Activated naive CD8-positive, alpha-beta T cell treated with anti-CD3 and anti-CD28 coated beads, Interleukin-2, amount 10 ng/mL, durations not matched to agents 7 days and 5 days (primary cell): ENCODE data around the gene LCE3B. TPM values are rescaled to one million over a fixed set of nuclear protein-coding genes. Genes with fewer than 3 reads are reported as not detected.

ENCODE experiments used
- ATAC-seq: fragments of 150-1000 bp; cut with Tn5 transposase; one replicate; pipeline ENCODE4 v1.10.0; 2021; ENCODE audit warnings: low read depth, moderate library complexity
- POLR2A ChIA-PET: fragments of 350-600 bp; sonication (Branson Sonifier 250); formaldehyde crosslinking; loops from one replicate; lab custom pipeline; 2021; ENCODE audit warnings: antibody characterized with exemption; lab: Charles Lee
- DNase-seq: peaks from one replicate; pipeline ENCODE4 v3.0.0; 2021
- H3K27ac Mint-ChIP-seq: one replicate; pipeline ENCODE4 v1.8.0; 2022; ENCODE audit warnings: mild to moderate bottlenecking, mixed read lengths
- H3K27me3 Mint-ChIP-seq: one replicate; pipeline ENCODE4 v1.8.0; 2022; ENCODE audit warnings: mild to moderate bottlenecking, moderate library complexity, mixed read lengths
- H3K36me3 Mint-ChIP-seq: one replicate; pipeline ENCODE4 v1.8.0; 2021; ENCODE audit warnings: mild to moderate bottlenecking, mixed read lengths
- H3K4me1 Mint-ChIP-seq: one replicate; pipeline ENCODE4 v1.8.0; 2021; ENCODE audit warnings: mixed read lengths
- H3K4me3 Mint-ChIP-seq: one replicate; pipeline ENCODE4 v1.8.0; 2022; ENCODE audit warnings: mild to moderate bottlenecking, moderate library complexity, mixed read lengths
- H3K9me3 Mint-ChIP-seq: one replicate; pipeline ENCODE4 v1.8.0; 2021; ENCODE audit warnings: mixed read lengths
- total RNA-seq, 2 experiments: library from RNA; stranded (reverse); gene quantifications; one replicate each; pipeline ENCODE4 v1.2.3, GENCODE V29; 2021

LCE3B gene
- total RNA-seq, 2 experiments from 2014 or later = not detected

DNA sequence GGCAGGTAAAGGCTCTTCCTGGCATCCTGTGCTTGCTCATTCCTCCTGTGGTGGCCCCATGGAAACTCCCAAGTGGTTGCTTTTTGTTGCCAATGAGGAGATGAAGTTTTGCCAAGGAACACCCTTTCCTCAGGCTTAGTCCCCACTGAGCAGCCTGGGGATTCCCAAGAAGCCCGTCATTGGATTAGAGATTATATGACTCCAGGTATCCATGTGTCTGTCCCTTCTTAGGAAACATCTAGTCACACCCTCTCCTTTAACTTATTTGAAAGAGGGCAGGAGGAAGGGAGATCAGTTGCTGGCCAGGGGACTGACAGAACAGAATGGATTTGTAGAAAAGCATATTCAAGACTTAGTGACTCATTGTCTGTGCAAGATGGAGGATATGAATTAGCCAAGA lies 13.1 kb downstream of the LCE3B start:
- no peaks in the 10 kb centered on the region for H3K36me3 Mint-ChIP-seq
- peaks cover 5% of the 10 kb centered on the region for H3K4me1 Mint-ChIP-seq
- ATAC-seq (no peak), DNase-seq (no peak)
- no peaks in the 10 kb centered on the region for H3K9me3 Mint-ChIP-seq
- no peak overlapping the region for H3K27ac Mint-ChIP-seq
- H3K4me3 Mint-ChIP-seq = no peak overlapping the region
- peaks cover 10% of the 10 kb centered on the region for H3K27me3 Mint-ChIP-seq
- POLR2A ChIA-PET = no interaction called here

DNA sequence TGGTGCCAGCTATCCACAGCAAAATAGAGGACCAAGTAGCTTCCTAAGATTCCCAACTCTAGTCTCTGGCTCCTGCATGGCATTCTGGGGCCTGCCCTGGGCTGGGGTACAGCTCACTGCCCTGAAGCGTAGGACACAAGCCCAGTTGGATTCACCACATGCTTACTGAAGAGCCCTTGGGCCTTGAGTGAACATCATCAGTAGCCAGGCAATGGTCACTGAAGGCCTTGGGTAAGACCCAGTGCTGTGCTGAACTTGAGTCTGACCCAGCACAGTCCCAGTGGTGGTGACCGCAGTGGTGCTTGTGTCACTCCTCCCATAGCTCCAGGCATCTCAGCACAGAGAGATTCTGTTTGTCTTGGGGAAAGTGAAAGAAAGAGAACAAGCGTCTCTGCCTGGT lies 17.0 kb downstream of the LCE3B start:
- no peaks in the 10 kb centered on the region for H3K4me1 Mint-ChIP-seq
- H3K27me3 Mint-ChIP-seq = peaks cover 11% of the 10 kb centered on the region

DNA sequence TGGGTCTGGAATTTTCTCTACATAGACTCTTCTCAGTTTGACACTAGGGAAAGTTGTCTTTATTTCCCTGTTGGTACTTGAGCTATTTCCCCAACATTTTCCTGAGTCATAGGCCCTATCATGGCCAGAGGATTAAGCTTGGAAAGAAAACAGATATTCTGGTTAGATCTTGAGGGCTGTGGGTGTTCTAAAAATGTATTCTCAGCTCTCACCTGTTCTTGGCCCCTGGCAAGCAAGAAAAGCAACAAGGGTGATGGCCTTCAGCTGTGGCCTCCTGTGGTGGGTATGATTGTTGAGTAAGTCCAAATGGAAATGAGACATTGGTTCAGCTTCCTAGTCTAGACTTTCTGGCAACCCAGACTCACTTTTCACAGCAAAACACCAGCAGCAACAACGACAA lies 26.7 kb downstream of the LCE3B start:
- Mint-ChIP-seq H3K27ac (no peak overlapping the region), H3K4me3 (no peak overlapping the region), H3K36me3 (no peaks in the 10 kb centered on the region), H3K27me3 (peaks cover 14% of the 10 kb centered on the region), H3K4me1 (no peaks in the 10 kb centered on the region), H3K9me3 (no peaks in the 10 kb centered on the region)
- DNase-seq (no peak), ATAC-seq (no peak)
- POLR2A ChIA-PET = no interaction called here

More for the DNA sequence above, 17.0 kb downstream of the LCE3B start:
- Mint-ChIP-seq H3K4me3 (no peak overlapping the region), H3K9me3 (no peaks in the 10 kb centered on the region), H3K36me3 (no peaks in the 10 kb centered on the region), H3K27ac (no peak overlapping the region)
- DNase-seq (no peak), ATAC-seq (no peak)
- POLR2A ChIA-PET = no interaction called here

DNA sequence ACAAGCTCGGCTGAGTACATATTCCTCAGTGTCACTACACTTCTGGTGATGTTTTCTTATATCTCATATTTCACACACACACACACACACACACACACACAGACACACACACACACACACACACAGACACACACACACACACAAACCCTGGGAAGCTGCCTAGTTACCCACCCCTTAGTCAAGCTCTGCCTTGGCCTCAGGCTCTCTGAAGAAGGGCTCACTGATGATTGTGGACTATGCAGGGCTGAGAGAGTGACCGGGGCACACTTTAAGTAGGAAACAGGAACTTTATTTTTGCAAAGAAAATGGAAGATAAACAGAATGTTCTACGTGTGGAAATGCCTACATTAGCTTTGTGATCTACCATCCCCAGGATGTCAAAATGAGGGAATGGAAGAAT lies 30.3 kb downstream of the LCE3B start:
- Mint-ChIP-seq H3K27ac (no peak overlapping the region), H3K27me3 (peaks cover 11% of the 10 kb centered on the region), H3K4me1 (no peaks in the 10 kb centered on the region), H3K9me3 (no peaks in the 10 kb centered on the region), H3K4me3 (no peak overlapping the region), H3K36me3 (no peaks in the 10 kb centered on the region)
- DNase-seq (no peak), ATAC-seq (no peak)
- POLR2A ChIA-PET = no interaction called here

DNA sequence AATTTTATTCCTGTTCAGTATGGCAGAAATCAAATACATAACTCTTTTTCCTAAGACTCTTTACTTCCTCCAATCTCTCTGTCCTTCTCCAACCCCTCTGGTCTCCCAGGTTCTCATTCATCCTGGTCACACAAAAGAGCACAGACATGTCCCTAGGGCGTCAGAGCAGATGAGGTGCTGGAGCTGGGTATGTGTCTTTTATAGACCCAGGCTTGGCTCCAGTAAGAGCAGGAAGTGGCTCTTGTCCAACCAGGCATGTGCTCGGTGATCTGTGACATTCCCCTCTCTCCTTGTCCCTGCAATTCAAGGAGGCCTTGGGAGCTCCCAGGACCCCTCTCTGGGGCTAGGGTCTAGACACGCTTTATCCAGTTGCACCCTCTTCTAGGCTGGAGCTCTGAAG lies 31.5 kb downstream of the LCE3B start:
- ATAC-seq = no peak
- no peak overlapping the region for H3K27ac Mint-ChIP-seq
- H3K4me3 Mint-ChIP-seq = no peak overlapping the region
- no peak for DNase-seq
- H3K4me1 Mint-ChIP-seq = no peaks in the 10 kb centered on the region
- H3K27me3 Mint-ChIP-seq = peaks cover 9% of the 10 kb centered on the region
- no peaks in the 10 kb centered on the region for H3K9me3 Mint-ChIP-seq
- H3K36me3 Mint-ChIP-seq = no peaks in the 10 kb centered on the region
- POLR2A ChIA-PET = no interaction called here

DNA sequence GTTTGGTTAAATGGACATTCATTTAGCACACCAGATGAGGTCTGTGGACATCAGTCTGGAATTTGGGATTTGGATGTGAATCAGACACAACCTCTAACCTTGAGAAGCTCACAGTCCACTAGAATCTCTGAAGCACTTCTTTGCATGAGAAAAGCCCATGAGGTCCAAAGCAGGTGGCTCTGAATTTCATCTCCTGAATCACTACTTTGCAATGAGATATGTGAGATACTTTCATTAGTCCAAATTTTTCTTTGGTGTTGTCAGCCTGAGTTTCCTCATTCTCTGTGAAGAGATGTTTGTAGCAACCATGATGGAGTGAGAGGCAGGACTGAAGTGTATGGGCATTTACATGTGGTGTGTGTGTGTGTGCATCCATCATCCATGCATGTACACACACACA lies 33.0 kb downstream of the LCE3B start:
- ATAC-seq (no peak), DNase-seq (no peak)
- Mint-ChIP-seq H3K4me1 (no peaks in the 10 kb centered on the region), H3K27me3 (peaks cover 22% of the 10 kb centered on the region), H3K4me3 (no peak overlapping the region), H3K27ac (no peak overlapping the region), H3K9me3 (no peaks in the 10 kb centered on the region), H3K36me3 (no peaks in the 10 kb centered on the region)
- POLR2A ChIA-PET = no interaction called here

DNA sequence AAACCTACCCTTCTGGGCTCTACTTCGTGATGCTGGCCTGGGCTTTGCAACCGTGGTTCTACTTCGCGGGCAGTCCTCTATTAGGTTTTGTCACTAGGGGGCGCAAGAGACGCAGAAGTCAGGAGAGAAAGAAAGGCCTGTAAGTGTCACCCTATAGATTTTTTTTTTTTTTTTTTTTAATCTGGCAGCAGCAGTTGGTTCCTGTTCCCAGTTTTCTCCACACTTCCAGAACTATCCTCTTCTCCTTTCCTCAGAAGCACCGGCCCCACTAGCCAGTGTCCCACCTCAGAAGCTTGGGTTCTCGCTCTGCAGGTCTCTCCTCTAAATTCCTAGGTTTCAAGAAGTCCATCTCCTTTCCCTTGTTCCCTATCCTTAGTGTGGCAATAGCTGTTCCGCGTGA lies 40.5 kb downstream of the LCE3B start:
- Mint-ChIP-seq H3K9me3 (no peaks in the 10 kb centered on the region), H3K27ac (no peak overlapping the region), H3K27me3 (peaks cover 24% of the 10 kb centered on the region), H3K36me3 (no peaks in the 10 kb centered on the region), H3K4me3 (no peak overlapping the region), H3K4me1 (peaks cover 2% of the 10 kb centered on the region)
- POLR2A ChIA-PET = no interaction called here
- peak; percentile 42 for ATAC-seq
- peak; percentile 42 for DNase-seq

DNA sequence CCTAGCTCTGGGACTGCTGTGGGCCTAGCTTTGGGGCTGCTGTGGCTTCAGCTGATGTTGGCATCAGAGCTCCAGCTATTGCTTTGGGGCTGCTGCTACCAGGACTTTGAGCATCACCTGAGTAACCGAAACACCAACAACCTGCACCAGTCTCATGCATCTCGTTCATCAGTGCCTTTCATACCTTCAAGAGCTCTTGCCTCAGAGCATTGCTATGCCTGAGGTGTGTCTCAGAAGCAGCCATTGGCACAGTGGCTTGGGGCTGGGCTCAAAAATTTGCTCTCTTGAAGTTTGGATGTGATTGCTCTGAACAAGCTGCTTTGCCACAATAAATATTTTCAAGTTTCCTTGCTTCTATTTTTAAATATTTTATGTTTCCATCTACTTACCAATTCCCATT lies 42.8 kb downstream of the LCE3B start:
- ATAC-seq = no peak

DNA sequence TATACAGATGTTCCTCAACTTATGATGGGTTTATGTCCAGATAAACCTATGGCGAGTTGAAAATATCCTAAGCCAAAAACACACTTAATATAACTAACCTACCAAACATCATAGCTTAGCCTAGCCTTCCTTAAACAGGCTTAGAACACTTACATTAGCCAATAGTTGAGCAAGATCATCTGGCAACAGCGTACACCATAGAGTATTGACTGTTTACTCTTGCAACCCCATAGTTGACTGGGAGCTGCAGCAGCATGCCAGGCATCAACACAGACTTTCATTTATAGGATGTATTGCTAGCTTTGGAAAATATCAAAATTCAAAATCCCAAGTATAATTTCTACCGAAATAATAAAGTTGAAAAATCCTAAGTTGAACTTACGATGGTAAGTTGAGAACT lies 44.1 kb downstream of the LCE3B start:
- Mint-ChIP-seq H3K4me1 (peaks cover 2% of the 10 kb centered on the region), H3K4me3 (no peak overlapping the region), H3K27me3 (peaks cover 7% of the 10 kb centered on the region), H3K9me3 (no peaks in the 10 kb centered on the region), H3K27ac (no peak overlapping the region), H3K36me3 (no peaks in the 10 kb centered on the region)
- DNase-seq = no peak
- no peak for ATAC-seq
- POLR2A ChIA-PET = no interaction called here

More for the DNA sequence above, 42.8 kb downstream of the LCE3B start:
- H3K4me3 Mint-ChIP-seq = no peak overlapping the region
- POLR2A ChIA-PET = no interaction called here
- H3K27ac Mint-ChIP-seq = no peak overlapping the region
- H3K9me3 Mint-ChIP-seq = no peaks in the 10 kb centered on the region
- H3K4me1 Mint-ChIP-seq = peaks cover 2% of the 10 kb centered on the region
- H3K27me3 Mint-ChIP-seq = peaks cover 13% of the 10 kb centered on the region
- DNase-seq = no peak
- no peaks in the 10 kb centered on the region for H3K36me3 Mint-ChIP-seq

DNA sequence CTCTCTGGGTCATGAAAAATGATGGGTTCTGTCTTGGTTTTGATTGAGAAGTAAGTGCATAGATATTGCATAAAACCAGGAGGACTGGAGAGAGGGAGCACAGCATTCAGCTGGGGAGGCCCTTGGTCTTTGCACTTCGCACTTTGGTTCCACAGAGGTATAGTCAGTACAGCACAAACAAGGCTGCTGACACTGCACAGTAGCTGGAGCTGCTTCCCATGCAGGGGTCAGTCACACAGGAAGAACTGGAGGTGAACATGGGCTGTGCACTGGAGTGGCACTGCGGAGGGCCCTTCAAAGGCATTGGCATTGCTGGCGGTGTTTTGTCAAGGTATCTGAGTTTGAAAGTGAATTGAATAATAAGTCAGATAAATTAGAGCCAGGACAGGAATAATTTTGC lies 45.0 kb downstream of the LCE3B start:
- no peak for ATAC-seq
- Mint-ChIP-seq H3K27ac (no peak overlapping the region), H3K27me3 (peaks cover 3% of the 10 kb centered on the region), H3K4me3 (no peak overlapping the region), H3K4me1 (peaks cover 2% of the 10 kb centered on the region), H3K9me3 (no peaks in the 10 kb centered on the region), H3K36me3 (no peaks in the 10 kb centered on the region)
- no peak for DNase-seq
- POLR2A ChIA-PET = no interaction called here

DNA sequence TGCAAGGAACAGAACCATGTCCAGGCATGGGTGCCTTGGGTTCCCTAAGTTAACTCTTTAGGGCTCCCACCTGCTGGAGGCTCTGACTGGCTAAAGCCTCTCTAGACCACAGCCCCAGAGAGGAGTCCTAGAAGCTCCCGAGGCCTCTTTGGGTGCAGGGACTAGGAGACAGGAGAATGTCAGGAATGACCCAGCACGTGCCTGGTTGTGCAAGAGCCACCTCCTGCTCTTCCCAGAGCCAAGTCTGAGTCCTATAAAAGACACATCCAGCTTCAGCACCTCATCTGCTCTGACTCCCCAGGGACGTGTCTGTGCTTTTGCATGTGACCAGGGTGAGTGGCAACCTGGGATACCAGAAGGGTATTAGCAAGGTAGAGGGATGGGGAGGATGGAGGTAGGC lies 49.5 kb downstream of the LCE3B start, which contains the start of gene LCE2D:
LCE2D (plus strand) TSS at position 283 of the 400 bp plus-strand sequence. CDS start 726 bp downstream, outside the sequence.
- no peaks in the 10 kb centered on the region for H3K4me1 Mint-ChIP-seq
- no peak within 1 kb of the TSS for H3K4me3 Mint-ChIP-seq
- peaks cover 2% of the 10 kb centered on the region for H3K27me3 Mint-ChIP-seq
- DNase-seq (no peak), ATAC-seq (no peak)
- no peak within 1 kb of the TSS for H3K27ac Mint-ChIP-seq
- POLR2A ChIA-PET = no interaction called here
- H3K9me3 Mint-ChIP-seq = no peaks in the 10 kb centered on the region
- H3K36me3 Mint-ChIP-seq = no peaks in the 10 kb centered on the region

Other genes with a start within 250 kb of the LCE3B start
- gene CRNN, start 199.5 kb upstream of the LCE3B start, total RNA-seq = not detected
- gene LCE5A, start 103.0 kb upstream of the LCE3B start, total RNA-seq = not detected
- not detected for gene CRCT1, start 99.3 kb upstream of the LCE3B start, total RNA-seq
- not detected for gene LCE3E, start 47.0 kb upstream of the LCE3B start, total RNA-seq
- not detected for gene LCE3D, start 33.3 kb upstream of the LCE3B start, total RNA-seq
- gene LCE3C, start 13.6 kb upstream of the LCE3B start, total RNA-seq = not detected
- not detected for gene LCE3A, start 9.3 kb downstream of the LCE3B start, total RNA-seq
- not detected for gene LCE2D, start 49.6 kb downstream of the LCE3B start, total RNA-seq
- gene LCE2C, start 61.5 kb downstream of the LCE3B start, total RNA-seq = not detected
- not detected for gene LCE2B, start 72.3 kb downstream of the LCE3B start, total RNA-seq
- not detected for gene LCE2A, start 84.5 kb downstream of the LCE3B start, total RNA-seq
- not detected for gene LCE4A, start 94.3 kb downstream of the LCE3B start, total RNA-seq
- not detected for gene KPRP, start 144.2 kb downstream of the LCE3B start, total RNA-seq
- not detected for gene LCE1F, start 161.3 kb downstream of the LCE3B start, total RNA-seq
- not detected for gene LCE1E, start 172.4 kb downstream of the LCE3B start, total RNA-seq
- not detected for gene LCE1D, start 182.9 kb downstream of the LCE3B start, total RNA-seq
- gene LCE1C, start 192.8 kb downstream of the LCE3B start, total RNA-seq = not detected
- not detected for gene LCE1B, start 198.2 kb downstream of the LCE3B start, total RNA-seq
- gene LCE1A, start 213.7 kb downstream of the LCE3B start, total RNA-seq = not detected
- gene LCE6A, start 229.0 kb downstream of the LCE3B start, total RNA-seq = not detected
- gene LCE7A, start 246.2 kb downstream of the LCE3B start, total RNA-seq = not detected